Measurements from ENCODE around the gene GOLGA8M.
"Not testable (repeated sequence)": the region's sequence is repeated elsewhere in the genome, so short reads cannot be mapped to it uniquely, and the experiment has no call there.

- not testable (repeated sequence) for TF ChIP-seq POLR2AphosphoS5, CTCF (IDR thresholded peaks at IDR 0.05)
Observed at GRCh38 chr15:28738590-28739292, 26.5 kb upstream of the GOLGA8M start.
